Stimulated activated CD4-positive, alpha-beta T cell treated with anti-CD3 and anti-CD28 coated beads, Interleukin-4, amount 100 ng/mL, for 48 hours (primary cell): ENCODE results near the gene ZBTB45.

Experiments
- DNase-seq, 2 donors: peaks; one replicate each; pipeline ENCODE4 v3.0.0-alpha.2; 2020; ENCODE audit warnings: low read depth in 2 of 2

Gene ZBTB45

DNA sequence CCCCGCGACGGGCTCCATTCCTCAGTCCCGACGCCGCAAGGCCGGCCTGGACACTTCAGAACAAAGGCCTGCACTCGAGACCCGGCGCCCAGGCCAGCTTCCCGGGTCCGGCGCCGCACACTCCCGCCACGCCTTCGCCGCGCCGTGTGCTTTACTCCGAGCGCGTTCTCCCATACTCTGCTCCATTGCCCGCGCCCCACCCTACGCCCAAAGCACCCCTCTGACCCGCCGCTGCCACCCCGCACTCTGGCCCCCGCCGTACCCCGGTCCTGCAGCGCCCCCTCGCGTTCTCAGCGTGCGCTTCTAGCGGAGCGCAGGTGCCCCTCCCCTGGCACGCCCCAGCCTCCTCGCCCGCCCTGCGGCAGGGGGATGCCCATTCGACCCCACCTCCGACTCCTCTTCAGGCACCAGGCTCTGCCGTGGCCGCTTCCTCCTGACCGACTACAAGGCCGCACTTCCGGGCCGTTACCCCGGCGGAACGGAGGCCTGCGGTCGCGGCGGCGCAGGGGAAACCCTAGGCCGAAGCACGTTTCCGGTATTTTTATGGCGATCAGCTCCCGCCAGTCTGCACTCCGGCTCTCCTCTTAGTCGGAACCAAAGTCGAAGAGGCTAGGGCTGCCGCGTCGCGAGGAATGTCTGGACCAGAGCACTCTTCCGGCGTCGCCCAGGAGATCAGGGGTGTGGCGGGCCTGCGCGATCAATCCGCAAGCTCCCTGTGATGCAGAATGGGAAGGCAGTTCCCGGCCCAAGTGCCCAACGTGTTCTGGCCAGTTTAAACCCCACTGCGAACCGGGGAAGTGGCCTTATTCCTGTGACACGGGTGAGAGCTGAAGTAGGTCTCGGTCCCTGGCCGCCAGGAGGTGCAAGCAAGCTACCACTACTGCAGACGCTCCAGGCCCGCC, at the start of gene ZBTB45:
ZBTB45 (minus strand) TSS at position 456 of the 902 bp plus-strand sequence. CDS start 2,137 bp downstream, outside the sequence.
- DNase-seq, result peak; percentile 90 to 92

DNA sequence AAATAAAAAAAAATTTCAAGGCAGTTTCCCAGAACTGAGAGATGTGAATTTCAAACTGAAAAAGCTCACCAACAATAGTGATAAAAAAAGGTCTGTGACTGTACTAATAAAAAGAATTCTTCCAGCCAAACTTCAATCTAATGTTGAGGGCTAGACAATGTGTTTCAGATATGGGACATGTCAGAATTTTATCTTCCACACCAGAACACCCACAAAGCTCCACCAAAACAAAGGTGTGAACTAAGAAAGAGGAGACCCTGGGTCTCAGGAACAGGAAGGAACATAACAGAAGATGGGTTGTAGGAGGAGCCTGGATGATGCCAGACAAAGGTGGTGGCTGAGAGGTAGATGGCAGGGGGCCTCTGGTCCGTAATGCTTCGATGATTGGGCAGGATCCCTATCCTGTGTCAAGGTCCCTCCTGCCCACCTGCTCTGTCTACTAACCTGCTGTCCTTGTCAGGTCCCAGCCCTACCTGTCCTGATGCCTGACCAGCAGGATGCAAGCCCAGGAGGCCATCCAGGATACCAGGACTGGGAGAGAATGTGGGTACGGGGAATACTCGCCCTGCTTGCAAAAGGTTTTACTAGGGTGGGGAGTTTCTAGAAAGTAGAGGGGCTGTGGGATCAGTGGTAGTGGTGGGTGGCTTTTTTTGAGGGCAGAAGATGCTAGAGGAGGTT, 49.0 kb upstream of the ZBTB45 start:
- no peak for DNase-seq

DNA sequence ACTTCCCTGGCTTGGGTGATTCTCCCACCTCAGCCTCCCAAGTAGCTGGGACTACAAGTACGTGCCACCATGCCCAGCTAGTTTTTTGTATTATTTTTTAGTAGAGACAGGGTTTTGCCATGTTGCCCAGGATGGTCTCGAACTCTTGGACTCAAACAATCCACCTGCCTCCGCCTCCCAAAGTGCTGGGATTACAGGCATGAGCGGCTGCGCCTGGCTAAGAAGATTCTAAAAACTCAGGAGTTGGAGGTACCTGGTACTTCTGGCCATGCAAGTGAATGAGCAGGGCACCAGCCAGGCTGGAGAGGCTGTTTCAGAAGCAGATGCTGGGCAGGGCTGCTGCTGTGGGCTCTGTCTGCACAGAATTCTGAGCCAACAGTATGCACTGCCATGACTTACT, 47.4 kb upstream of the ZBTB45 start:
- DNase-seq, result no peak

DNA sequence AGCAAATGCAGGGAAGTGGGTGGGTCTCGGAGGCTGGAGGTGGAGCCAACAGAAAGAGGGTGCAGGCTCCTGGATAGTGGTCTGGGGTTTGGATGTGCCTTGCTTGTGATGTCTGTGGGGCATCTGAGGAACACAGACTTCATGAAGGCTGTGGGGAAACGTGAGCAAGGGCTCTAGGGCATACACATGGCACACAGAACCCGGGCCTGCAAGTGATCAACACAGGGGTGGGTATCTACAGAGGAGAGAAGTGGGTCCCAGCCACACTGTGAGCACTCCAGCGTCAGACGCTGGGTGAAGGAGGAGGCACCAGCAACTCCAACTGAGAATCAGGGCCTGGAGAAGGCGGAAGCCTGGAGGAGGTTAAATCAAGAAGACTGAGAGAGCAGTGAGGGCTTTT, 44.2 kb upstream of the ZBTB45 start:
- no peak for DNase-seq

DNA sequence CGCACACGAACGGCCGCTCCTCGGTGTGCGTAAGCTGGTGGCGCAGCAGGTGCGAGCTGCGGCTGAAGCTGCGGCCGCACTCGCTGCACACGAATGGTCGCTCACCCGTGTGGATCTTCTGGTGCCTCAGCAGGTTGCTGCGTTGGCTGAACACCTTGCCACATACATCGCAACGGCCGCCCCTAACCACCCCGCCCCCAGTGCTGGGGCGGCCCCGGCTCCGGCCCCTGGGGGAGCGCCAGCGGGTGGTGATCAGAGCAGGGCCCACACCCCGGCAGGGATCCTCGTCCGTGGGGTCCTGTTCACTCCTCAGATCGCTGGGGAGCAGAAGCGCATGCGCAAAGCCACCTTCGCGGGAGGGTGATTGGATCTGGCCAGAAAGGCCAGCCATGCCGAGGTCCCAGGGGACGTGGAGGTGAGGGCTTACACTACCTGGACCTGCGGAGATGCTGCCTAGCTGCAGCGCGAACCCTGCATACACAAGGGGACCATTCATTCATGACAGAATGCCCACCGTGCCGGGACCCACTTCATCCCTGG, 43.5 kb upstream of the ZBTB45 start:
- no peak for DNase-seq

DNA sequence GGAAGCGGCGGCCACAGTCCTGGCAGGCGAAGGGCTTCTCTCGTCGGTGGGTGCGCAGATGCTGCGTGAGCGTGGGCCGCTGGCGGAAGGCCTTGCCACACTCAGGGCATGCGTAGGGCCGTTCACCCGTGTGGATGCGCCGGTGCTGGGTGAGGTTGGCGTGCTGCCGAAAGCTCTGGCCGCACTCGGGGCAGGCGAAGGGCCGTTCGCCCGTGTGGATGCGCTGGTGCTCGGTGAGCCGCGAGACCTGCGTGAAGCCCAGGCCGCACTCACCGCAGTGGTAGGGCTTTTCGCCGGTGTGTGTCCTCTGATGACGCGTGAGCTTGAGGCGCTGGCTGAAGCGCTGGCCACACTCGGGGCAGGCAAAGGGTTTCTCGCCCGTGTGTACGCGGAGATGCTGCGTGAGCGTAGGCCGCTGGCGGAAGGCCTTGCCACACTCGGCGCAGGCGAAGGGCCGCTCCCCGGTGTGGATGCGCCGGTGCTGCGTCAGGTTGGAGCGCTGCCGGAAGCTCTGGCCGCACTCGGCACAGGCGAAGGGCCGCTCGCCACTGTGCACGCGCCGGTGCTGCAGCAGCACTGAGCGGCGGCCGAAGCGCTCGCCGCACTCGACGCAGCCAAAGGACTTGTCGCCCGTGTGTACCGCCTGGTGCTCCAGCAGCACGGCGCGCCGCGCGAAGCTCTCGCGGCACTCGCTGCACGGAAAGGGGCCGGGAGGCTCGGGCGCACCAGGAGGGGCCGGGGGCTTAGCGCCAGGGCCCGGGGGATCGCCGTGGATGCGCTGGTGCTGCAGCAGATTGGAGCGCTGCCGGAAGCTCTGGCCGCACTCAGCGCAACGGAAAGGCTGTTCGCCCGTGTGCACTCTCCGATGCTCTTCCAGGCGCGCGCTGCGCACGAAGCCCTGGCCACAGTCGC, 42.8 kb upstream of the ZBTB45 start:
- no peak for DNase-seq

DNA sequence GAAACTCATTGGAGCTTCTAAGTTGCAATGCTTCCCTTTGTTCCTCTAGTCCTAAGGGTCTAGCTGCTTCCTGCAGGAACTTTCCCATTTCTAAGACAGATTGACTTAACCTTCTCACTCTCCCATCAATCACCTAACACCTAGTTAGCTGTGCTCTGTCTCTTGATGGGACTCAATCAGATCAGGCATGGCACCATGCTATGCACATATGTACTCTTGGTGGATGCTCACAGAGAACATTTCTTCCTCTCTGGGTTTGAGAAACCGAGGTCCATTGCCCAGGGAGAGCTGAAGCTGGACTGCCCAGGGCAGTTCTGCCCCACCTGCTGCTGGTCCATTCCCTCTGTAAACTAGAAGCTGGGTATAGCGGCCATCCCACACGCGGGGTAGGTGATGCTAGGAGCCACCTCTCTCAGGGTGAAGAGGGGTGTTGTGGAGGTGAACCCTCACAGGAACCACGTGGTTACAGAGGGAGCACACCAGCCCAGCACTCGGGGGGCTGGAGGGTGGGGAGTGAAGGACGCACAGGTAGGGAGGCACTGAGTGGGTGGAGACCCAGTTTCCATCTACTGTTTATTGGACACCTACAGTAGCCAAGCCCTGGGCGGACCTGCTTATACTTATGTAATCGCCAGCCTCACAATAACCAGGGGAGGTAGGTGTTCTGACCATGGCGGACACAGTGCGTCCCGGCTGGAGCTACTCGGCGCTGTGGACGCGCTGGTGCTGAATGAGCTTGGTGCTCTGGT, 41.9 kb upstream of the ZBTB45 start:
- no peak for DNase-seq

DNA sequence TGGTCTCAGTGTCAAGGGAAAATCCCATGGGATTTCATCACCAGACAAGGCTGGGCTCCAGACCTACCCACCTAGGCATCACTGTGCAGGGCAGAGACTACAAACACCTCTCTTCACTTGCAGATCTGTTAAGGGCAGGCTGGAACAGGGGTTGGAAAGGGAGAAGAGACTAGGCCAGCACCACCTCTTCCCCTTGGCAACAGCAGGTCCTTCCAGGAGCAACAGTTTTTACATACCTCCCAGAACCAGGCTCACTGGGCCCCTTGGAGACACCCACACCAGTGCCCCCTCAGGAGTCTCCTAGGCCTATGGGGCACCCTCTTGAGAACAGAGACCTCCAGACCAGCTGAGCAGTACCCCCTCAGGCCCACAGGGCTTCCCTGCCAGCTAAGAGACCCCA, 41.3 kb upstream of the ZBTB45 start:
- DNase-seq, result no peak

DNA sequence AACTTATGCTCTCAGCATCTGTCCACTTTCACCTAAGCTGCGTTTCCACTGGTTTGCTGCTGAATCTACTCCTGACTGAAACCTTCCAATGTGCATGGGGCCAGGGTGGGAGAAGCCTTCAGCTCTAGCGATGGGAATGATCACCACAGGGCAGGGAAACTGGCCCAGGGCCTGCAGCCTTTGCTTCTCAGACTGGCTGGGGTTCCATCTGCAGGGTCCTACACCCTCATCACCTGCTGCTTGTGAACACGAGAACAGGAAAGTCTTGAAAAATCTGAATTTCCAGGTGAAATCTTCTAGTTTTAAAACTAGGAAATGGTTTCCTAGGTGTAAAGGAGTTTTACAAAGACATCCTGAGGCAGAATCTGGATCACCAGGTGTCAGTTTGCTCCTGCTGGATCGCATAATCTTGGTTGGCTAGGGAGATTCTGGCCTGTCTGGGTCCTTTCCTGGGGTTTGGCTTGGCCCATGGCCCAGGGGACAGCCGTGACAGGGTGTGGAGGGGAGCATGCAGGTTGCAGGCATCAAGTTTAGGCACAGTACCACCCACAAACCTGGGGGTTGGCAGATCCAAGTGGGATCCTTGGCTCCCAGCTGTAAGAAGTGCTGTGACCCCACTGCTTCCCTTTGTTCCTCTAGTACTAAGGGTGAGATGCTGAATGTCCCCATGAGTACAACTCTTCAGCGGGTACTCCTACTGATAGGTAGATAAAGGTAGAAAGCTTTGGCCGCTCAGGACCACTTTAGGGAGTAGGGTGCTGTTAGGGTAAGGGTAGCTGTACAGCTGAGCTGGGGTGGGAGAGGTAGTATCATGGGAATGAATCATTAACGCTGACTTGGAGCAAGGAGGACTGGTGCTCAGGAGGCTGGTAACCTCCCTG, 40.6 kb upstream of the ZBTB45 start:
- DNase-seq, result no peak

DNA sequence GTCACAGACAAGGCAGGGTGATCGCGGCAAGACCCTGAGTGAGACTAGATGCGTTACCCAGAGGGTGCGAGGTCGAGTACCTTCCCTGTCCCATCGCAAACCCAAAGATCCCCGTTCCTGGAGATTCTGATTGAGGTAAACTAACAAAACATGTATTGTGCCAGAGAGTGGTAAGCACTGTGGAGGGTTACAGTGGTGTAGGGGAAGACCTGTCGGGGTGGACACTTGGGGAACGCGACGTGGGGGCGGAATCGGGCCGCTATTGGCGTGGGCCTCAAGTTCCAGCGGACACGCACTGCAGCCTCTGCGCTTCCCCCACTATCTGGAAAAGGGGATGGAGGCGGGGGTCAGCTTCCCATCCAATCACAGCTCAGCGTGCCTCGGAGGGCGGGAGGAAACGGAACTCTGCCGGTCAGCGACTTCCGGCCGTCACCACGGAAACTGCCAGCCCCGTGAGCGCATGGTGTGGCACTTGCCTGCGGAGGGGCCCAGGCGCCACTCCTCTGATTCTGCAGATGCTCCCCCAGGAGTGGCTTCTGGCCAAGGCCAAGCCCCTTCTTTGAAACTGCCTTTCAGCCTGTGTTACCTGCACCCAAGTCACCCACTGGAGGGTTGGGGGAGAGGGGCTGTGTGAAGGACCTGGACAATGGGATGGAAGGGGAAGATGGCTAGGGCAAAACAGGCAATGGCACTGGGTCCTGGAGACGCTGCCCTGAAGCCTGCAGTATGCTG, 39.8 kb upstream of the ZBTB45 start:
- DNase-seq, result peak; percentile 65 to 82

DNA sequence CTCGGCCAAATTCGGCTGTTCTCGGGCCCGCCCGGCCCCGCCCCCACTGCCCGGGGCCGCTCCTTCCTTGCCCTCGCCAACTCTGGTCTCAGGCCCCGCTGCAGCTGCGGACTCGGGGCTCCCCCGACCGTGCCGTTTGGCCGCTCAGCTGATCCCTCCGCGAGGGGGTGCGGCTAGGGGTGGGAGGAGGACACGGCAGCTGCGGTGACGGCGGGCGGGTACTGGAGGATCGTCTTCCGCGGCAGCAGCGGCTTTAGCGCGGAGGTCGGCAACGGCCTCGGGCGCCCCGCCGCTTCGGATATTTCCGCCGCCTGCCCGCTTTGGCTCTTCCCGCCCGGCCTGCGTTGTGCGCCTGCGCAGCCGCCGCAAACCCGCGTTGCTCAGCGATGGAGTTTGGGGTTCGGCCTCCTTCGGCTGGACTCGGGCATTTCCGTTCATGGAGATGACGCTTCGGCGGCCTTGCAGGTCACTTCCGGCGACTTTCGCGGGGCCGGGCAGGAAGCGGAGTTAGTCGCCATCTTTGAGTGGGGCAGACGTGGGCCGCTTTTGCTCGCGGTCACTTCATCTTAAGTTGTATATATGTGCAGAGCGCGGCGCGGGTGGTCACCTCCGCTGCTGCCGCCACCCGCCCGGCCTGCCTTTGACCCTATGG, 39.1 kb upstream of the ZBTB45 start:
- DNase-seq, result peak; percentile 99 to 100

DNA sequence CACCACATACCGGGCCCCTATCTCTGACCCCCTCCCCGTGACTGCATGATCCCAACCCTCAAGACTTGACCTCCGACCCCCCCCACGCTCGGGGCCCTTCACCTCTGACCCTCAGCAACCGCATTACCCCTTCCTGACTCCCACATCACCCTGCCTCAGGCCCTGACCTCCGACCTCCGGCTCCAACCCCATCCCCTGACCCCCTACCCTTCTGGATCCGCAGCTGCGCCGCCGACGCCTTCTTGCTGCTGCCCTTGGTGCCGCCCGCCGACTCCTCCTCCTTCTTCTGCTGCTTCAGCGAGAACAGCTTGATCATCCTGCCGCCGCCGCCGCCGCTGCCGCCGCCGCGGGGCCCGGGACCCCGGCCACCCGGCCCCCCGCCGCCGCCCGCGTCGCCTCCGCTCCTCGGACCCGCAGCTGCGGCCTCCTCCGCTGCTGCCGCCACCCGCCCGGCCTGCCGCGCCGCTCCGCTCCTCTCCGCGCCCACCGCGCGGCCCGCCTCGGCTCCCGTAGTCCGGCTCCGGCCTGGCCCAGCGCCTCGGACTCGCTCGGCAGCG, 38.5 kb upstream of the ZBTB45 start, which contains the start of gene UBE2M:
UBE2M (minus strand) TSS at position 546 of the 557 bp plus-strand sequence; CDS start at position 316, 230 bp downstream.
- DNase-seq, result peak in 1 of 2 donors; percentile 51

DNA sequence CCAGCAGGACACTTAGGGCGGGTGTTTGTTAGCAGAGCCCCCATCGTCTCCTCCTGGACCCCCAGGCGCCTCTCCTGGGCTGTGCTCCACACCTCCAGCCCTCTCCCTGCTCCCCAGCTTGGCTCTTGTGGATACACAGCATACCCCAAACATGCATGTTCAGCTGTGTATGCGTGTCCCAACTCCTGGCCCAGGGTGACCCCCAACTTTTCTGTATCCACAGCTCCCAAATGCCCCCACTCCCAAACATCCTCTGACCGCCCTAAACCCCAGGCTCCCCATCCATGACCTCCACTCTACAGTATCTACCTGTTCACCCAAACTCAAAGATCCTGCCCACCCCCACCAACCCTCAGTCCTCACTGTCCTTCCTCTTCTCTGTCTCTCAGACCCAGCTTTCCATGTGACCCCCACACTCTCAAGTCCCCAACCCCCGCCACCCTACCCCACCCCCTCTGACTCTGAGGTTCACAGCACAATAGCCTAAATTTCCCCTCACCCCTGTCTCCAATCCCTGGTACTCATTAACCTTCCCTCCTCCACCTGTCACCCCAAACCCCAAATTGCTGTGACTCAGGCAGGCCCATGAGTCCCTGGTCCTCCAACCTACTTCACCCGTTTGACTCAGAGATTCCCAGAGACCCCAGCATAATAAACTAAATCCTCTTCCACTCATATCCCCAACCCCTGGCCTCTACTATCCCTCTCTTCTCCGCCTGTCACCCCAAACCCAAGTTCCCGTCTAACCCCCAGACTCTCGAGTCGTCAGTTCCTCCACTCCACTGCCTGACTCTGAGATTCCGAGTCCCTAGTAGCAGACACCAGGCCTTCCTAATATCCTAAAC, 37.8 kb upstream of the ZBTB45 start:
- no peak for DNase-seq

DNA sequence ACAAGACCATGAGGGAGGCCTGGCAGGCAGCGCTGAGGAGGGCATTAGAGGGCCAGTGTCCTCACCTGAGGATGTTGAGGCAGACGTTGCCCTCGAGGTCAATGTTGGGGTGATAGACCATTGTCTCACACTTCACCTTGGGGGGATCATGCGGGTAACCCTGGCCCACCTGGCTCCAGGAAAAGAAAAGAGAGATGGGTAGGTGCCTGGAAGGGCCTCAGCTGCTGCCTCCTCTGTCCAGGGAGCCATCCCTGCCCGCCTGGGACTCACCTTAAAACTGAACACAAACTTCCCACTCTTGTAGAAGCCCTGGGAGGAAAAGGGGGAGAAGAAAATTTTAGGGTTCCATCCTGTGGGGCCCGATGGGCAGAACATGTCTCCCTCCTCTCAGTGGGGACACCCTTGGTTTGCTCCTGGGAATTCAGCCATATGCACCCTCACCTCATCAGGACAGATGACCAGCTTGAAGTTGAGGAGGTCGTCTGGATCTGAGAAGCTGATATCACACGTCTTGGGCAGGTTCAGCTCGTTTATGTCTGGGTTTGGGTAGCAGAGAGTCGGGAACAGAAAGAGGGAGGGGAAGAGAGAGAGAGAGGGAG, 37.1 kb upstream of the ZBTB45 start:
- no peak for DNase-seq

DNA sequence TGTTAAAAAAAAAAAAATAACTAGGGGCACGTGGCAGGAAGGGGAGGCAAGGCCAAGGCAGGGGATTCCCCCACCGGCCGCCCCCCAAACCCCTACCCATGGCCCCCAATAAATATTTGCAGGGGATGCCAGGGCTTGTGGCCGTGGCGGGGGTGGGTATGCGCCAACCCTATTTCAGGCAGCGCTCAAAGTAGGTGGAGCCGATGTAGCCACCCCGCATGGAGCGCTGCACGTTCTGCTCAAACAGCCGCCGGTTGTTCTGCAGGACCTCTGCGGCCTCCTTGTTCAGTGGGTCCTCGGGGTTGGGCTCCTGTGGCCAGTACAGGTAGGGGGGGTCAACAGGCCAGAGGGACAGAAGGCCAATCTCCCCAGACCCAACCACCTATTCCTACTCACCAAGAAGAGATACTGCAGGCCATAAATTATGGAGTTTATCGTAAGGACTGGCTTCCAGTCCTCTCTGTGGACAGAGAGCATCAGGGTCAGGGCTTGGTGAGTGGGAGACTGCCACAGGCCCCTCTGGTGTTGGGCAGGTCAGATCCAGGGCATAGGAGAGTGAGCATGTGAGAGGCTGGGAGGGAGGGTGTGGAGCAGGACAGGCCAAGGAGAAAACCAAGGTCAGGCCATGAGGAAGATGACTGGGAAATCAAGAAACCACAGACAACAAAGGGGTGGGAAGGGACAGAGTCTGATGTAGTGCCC, 36.5 kb upstream of the ZBTB45 start:
- DNase-seq, result no peak

DNA sequence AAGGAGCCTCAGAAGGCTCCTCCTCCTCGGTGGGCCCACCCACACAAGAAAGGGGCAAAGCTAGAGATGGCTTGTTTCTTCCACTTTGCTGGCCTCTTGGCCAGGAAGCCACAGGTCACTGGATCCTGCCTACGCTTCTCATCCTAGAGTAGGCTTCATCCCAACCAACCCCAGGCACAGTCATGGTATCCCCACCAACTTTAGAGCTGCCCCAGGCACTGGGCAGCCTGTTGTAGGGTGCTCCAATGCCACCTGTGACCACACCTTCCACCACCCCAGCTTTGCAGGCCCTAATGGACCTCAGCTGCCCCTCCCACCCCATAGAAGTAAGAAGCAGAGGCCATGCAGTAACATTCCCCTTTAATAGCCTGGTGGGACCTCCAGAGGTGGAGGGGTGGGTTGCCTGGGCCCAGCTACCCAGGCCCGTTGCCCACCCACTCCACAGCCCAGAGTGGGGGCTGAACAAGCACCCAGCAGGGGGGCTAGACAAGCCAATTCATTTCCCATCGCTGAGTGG, 35.8 kb upstream of the ZBTB45 start:
- no peak for DNase-seq
